PC-3 (cell line): ENCODE measurements around the gene TRPV6.

Experiments used
- CTCF ChIP-seq: fragments of 300-600 bp; sonication (generic); conservative IDR thresholded peaks from 2 replicates; pipeline ENCODE4 v1.5.1; 2017; ENCODE audit warnings: antibody characterized with exemption, low read depth, mild to moderate bottlenecking, low read length
- EZH2 ChIP-seq: fragments of 300-600 bp; sonication (generic); IDR thresholded peaks from one replicate; pipeline ENCODE4 v1.6.1; 2017; ENCODE audit warnings: antibody characterized with exemption, mild to moderate bottlenecking, low read length; ENCODE audit not compliant: unreplicated experiment
- EZH2phosphoT487 ChIP-seq: fragments of 300-600 bp; sonication (generic); IDR thresholded peaks from 2 replicates; pipeline ENCODE4 v1.6.1; 2018; ENCODE audit warnings: mild to moderate bottlenecking, antibody characterized with exemption, low read length, borderline replicate concordance

GRCh38 chr7:142901426-142902259 is 16.1 kb upstream of the TRPV6 start:
- TF ChIP-seq CTCF: no peak
- TF ChIP-seq EZH2: no peak
- no peak for TF ChIP-seq EZH2phosphoT487
